Measurements from ENCODE around the gene RAD51B.

RAD51B gene

DNA sequence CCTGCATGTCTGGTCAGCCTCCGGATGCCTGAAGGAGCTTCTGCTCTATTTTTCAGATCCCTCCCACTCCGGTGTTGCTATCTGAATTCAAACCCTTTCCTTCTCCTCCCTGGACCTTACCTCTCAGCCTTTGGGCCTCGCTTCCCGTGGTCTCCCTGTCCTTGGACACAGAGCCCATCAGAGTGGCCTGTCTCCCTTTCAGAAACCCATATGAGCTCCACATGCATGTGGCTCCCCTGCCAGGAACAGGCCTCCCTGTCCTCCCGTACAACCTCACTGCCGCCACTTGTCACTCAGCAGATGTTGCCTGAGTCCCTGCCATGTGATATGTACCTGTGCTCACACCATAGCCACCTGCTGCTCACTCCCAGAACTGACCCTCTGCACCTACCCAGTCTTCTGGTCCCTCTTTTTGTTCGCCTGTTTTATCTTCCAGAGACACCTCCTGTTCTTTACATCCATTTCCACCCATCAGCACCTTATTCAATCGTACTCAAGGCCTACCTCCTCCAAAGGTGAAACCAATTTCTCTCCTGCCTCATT is 790.7 kb downstream of the RAD51B start:
- no peak for DNase-seq (ENCODE audit: low read depth in 2 of 2)

DNA sequence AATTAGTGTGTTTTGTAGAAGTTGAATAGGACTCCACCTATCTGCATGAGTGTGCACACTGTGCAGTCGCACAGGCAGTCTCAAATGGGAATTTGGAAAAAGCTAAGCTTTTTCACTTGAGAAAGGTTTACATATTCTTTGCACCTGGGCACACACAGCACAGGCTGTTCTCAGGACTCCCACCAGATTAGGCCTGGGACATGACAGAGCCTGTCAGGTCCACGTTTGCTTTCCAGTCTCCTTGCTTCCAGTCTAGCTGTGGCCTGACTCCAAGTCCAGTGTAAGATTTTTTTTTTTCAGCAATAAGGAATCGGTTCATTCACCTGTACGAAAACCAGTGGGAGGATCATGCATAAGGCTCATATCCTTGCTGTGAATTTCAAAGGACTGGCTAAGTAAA is 792.0 kb downstream of the RAD51B start:
- no peak for DNase-seq (ENCODE audit: low read depth in 2 of 2)

GRCh38 chr14:68612049-68612448 is 792.5 kb downstream of the RAD51B start:
- DNase-seq (ENCODE audit: low read depth in 2 of 2) = no peak

DNA sequence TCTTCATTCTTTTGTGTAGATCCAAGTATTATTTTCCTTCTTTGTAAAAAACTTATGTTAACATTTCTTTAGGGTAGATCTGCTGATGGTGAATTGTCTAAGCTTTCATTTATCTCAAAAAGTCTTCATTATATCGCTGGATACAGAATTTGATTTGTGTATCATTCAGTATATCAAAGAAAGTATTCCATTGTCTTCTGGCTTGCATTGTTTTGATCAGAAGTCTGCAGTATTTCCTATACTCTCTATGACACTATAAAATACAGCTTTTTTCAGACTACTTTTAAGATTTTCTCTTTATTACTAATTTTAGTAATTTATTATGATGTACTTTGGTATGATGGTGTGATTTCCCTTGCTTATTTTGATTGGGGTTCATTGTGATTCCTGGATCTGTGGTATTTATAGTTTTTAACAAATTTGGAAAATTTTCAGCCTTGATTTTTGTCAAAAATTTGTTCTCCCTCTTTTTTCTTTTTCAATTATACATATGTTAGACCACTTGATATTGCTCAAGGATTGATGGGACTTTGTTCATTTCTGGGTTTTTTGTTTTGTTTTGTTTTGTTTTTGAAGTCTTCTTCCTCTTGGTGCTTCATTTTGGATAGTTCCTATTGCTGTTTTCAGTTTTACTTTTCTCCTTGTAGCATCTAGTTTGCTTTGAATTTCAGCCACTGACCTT is 796.8 kb downstream of the RAD51B start:
- DNase-seq (ENCODE audit: low read depth in 2 of 2) = no peak

DNA sequence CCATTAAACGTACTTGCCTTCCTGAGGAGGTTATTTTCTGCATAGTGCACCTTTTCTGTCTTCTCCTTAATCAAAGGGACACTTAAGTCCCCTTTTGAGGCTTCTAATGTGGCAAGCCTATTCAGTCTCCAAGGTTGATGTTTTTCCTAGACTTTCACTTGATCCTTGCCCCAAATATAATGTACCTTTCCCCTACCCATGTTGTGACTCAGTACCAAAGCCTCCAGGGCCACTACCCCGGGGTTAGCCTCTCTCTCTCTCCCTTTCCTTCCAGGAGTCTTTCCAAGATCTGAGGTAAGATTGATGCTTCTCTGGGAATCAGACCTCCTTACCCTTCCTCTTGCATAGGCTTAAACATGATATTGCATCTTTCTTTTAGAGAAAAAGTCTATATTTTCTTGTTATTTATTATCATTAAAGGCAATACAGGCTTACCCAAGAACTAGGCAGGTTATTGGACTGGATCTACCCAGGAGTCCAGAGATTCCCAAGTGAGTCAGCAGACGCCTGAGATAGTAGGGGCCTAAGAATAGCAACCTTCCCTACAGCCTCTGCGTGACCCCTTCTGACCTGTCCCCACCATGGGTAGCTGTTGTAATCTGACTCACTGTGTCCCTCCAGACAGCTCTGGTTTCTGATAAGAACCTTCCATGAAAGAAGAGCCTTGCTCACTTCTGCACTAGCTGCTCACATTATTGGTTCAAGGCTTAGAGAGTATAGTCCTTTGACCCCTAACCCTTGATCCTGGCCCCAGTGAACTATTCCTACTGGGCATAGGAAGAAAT is 800.4 kb downstream of the RAD51B start:
- DNase-seq (ENCODE audit: low read depth in 2 of 2) = no peak

GRCh38 chr14:68621400-68622365 is 802.1 kb downstream of the RAD51B start:
- no peak for DNase-seq (ENCODE audit: low read depth in 2 of 2)

DNA sequence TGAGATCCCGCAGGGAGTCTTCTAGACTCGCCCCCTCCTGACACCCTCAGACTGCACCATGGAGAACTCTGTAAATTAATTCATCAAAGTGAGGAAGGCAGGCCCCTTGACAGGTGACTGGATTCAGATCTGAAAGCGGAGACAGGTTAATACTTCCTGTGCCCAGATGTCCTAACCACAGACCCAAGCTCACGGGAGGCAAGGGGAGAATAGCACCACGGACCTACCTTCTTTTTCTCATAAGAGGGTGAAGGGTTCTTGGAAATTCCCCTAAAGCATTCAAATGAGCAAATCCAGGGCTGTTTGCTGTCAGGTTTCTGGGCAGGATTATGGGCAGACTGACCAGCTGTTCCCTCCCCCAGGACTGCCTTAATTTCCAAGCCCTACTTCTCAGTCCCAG is 803.3 kb downstream of the RAD51B start:
- DNase-seq (ENCODE audit: low read depth in 2 of 2) = no peak

GRCh38 chr14:68623307-68623706 is 803.7 kb downstream of the RAD51B start:
- no peak for DNase-seq (ENCODE audit: low read depth in 2 of 2)

DNA sequence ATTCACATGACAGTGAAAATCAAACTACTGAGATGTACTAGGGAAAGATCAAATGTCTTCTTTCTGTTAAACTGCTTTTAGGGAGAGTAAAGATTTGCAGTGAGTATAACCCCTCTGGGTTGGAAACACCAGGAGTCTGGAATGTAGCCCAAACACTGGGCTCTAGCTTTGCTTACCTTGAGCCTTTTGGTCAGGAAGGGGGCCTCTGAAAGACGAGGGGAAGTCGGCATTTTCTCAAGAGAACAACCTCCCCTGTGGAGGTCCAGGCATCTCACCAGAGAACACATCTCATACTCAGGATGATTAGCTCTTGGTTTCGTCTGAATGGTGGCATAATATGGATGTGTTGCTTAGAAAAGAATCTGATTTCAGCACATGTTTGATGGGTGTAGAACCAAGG is 804.2 kb downstream of the RAD51B start:
- no peak for DNase-seq (ENCODE audit: low read depth in 2 of 2)

GRCh38 chr14:68624541-68625220 is 805.1 kb downstream of the RAD51B start:
- no peak for DNase-seq (ENCODE audit: low read depth in 2 of 2)

DNA sequence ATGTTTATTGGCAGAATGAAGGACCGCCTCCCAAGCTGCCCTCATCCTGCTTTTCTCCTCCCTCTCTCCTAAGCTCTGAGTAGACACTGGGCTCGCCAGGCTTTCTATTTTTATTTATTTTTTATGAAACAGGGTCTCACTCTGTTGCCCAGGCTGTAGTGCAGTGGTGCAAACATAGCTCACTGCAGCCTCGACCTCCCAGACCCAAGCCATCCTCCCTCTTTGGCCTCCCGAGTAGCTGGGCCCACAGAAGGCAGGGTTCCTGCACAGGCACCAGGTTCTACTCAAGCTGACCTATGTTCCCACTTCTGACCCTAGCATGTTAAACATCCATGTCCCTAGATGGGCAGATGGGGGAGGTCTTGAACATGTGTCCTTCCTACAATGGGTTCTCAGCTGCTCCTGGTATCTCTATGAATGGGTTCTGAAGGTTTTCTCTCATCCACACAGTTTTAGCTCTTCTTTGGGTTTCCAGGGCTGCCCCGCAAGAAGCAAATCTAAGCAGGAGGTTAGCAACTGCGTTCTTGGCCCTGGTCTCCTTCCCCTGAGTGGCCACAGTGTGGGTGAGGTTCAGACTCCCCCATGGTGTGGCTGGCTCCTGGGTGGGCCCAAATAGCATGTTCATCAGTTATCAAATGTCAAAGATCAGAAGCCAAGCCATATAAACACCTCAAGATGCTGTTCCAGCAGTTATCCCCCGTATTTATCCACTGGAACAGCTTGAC is 805.9 kb downstream of the RAD51B start:
- DNase-seq (ENCODE audit: low read depth in 2 of 2) = no peak

- DNase-seq (ENCODE audit: low read depth in 2 of 2) = no peak
Measured at GRCh38 chr14:68626386-68626785, 806.8 kb downstream of the RAD51B start.

GRCh38 chr14:68627050-68627867 is 807.7 kb downstream of the RAD51B start:
- no peak for DNase-seq (ENCODE audit: low read depth in 2 of 2)

- peak; percentile 5 to 54 for DNase-seq (ENCODE audit: low read depth in 2 of 2)
Measured at GRCh38 chr14:68627868-68628604, 808.5 kb downstream of the RAD51B start.

DNA sequence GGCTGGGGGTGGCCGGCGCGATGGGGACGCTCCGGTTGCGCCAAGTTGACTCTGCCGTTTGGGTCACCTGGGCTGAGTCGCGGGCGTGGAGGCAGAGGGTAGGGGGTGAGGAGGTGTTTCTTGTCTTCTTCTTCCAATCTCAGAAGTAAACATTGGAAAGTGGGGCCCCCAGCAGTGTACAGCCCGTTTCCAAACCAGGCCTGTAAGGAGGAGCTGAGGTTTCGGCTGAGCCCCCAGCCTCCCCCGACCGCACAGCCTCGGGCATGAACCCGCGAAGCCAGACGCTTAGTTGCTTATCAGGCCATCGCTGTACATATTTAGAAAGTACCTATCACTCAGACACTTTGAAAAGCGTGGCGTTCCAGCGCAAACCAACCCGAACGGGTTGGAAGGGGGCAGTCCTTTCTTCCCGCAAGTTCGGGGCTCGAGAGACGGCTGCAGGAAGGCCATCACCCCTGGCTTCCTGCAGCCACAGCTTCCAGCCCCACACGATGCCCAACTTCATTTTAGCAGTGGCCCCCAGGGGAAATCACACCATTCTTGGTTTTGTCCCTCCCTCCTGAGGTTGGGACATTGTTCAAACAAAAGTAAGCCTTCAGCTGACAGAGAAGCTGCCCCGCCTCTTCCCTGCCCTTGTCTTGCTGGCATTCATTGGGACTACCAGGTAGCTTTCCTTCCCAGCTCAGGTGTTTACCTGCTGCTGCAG is 809.2 kb downstream of the RAD51B start:
- peak; percentile 2 to 5 for DNase-seq (ENCODE audit: low read depth in 2 of 2)

GRCh38 chr14:68630081-68630571 is 810.5 kb downstream of the RAD51B start:
- no peak for DNase-seq (ENCODE audit: low read depth in 2 of 2)

- DNase-seq (ENCODE audit: low read depth in 2 of 2) = no peak
Measured at GRCh38 chr14:68630611-68631393, 811.2 kb downstream of the RAD51B start.
